Hematopoietic multipotent progenitor cell treated with erythropoietin and hydrocortisone succinate and interleukin-3 and kit ligand, for 15 days (in vitro differentiated cells): ENCODE data around the gene DAD1.
A peak's percentile ranks its signal among the peaks of the same experiment; 100 is the strongest.

Experiments
- DNase-seq: peaks from one replicate; pipeline ENCODE4 v3.0.0-alpha.2; 2015; ENCODE audit warnings: low spot score

Gene DAD1

DNA sequence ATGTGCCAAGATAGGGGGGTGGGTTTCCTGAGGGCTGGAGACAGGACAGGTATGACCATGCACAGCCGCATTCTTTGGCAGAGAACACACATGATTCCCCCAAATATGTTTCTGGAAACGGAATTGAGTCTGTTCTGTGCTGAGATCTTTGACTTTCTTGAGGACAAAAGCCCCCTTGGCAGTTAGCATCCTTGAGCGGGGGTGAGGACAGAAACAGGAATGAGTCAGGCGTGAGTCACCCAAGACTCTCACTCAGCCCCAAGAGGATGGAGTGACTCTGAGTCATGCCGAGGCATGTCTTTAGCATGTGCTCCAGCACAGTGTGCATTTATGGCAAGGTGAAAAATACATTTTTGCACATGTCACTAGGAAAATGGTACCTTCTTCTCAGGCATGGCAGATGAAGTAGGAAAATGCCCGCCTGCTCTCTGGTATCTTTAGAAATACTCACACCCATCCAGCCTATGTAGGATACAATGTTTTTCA, 52.1 kb downstream of the DAD1 start:
- DNase-seq: peak; percentile 24

DNA sequence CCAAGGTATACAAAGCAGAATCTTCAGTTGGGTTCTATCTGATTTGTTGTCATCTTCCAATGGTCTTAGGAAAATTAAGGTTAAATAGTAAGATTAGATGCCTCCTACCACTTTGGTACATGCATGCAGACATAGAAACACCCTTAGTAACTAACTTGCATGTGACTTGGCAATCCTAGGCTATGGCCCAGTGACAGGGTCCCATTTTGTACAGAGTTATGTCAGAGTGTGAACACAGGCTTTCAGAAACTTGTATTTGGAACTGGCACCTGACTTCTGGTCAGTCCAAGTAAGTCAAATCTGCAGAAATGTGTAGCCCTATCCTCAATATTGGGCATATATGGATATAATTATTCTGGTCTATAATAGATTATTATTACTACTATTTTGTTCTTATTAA, 53.1 kb downstream of the DAD1 start:
- no peak for DNase-seq

DNA sequence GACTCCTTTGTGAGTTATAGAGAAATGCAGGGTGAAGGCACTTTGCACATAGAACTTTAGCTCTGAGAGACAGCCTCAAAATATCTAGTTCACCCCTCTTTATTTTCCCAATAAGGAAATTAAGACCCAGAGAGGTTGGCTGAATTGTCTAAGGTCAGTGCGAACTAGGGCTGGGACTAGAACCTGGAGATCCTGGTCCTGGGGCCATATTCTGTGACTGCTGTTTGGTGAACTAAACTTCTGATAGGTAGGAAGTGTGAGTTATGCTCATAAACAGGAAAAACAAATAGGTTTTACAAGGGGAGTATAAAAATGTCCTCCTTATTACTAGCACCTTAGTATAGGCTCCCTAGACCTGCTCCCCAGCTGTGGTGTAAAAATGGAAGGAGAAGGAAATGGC, 53.9 kb downstream of the DAD1 start:
- DNase-seq: no peak

DNA sequence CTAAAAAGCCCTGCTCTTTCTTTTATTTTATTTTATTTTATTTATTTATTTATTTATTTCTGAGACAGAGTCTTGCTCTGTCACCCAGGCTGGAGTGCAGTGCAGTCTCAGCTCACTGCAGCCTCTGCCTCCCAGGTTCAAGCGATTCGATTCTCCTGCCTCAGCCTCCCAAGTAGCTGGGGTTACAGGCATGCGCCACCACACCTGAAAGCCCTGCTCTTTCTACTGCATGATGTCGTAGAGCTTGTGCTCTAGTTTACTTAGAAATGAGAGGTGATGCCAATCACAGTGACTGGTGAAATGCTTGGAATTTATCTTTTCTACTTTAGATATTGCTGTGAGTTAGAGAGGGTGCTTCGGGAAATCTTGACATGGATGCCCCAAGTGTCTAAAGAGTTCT, 54.5 kb downstream of the DAD1 start:
- DNase-seq: no peak

DNA sequence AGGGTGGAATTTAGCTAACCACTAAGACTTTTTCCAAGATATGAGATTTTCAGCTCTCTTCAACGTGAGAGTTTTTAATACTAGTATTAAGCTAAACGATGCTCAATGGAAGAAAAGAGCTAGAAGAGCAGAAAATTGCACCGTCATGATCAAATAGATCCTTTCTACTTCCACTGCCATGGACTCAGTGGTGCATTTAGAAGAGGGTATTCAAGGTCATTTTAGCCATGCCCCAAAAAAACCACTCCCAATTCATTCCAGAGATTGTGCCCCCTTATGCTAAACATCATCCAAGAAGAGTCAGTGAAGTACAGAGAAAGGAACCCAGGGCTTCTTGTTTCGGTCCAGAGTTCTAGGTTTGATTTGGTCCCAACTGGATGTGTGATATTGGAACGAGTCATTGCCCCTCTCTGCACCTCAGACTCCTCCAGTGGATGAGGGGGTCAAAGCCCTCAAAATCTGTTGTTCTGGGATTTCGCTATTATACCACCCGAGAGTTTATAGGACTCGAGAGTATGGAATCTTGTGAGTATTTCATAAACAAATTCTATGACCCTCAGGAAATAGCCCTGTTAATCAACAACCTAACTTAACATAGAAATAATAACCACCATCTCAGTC, 55.2 kb downstream of the DAD1 start:
- DNase-seq: no peak

DNA sequence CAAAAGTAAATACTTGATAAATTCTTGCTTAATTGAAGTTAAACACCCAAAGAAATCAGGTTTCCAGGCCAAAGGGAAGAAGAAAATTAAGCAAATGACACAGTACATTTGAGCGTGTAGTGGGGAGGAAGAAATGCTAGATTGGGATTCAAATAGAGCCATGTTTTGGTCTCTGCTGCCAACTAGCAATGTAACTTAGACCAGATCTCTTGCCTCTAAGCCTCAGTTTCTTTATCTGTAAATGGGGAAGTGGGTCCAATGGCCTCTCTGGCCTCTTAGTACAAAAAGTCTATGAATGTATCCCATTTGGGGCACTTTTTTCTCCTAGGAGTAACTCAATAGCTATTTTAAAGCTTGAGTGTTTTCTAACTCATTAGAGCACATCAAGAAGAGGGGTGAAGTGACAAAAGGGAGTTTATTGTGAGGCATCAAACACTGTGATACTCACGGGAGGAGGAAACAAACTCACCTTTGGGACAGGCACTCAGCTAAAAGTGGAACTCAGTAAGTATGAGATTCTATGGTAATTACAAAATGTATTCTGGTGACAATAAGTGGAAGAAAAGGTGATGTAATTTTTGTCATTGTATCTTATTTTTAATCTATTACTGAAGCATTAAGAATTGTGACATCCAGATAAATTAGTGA, 55.8 kb downstream of the DAD1 start:
- no peak for DNase-seq

DNA sequence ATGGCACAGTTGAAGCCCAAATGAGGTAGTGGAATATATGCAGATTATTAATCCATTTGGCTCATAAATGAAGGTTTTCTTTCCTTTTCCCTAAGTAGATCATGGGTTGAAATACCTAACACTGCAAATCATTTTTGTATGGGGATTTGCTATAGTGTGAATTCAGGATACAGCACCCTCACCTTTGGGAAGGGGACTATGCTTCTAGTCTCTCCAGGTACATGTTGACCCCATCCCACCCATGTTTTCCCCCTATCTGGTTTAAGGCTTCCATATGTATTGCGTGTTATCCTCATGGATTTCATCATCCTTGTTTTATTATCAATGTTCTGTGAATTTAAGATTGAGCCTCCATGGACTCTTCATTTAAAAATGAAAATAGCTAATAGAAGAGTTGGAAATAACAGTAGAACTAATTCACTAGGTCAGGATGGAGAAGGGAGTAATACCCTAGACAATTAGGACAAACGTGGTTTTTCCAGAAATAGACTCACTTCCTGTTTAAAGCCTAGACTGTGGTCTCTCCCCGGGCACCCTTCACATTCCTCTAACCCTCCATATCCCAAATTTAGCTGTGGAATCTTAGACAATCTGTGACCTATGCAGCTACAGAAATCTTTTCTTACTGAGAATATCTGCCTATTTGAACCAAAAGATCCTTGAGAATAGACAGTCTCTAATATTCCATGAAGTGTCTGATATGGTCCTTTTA, 56.5 kb downstream of the DAD1 start:
- DNase-seq: no peak

DNA sequence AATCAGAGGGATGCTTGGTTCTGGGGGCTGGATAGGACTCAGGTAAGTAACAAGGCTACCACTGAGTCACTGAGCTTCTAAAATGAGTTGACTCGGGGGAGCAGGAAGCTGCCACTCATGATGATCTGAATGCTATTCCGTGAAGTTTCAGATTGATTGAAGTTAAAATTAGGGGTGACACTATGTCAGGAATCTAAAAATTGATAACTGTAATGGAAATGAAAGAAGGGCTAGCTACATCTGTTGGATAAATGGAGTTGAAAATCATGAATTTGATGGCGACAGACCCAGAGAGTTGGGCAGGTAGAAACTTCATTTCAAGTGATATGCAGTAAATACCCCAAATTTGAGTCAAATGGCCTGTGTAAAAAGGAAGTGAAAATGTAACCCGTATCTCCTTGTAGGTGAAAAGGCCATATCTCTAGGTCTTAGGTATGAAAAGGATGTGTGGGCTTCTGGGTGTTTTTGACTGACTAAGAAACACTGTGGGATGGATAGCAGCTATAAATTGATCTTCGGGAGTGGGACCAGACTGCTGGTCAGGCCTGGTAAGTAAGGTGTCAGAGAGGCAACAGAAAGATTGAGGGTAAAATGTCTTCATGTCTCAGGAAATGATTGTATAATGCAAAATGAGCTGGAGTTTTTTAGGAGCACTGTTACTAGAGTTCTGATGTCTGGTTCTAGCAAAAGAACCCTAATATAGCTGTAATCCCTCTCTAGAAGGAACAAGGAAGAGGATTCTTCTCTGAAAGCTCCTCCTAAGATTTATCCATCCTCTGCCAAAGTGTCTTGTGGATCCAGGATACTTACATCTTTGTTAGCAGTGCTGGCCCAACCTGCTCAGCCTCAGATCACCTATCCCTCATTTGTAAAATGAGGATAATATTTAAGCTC, 57.3 kb downstream of the DAD1 start:
- DNase-seq: no peak

DNA sequence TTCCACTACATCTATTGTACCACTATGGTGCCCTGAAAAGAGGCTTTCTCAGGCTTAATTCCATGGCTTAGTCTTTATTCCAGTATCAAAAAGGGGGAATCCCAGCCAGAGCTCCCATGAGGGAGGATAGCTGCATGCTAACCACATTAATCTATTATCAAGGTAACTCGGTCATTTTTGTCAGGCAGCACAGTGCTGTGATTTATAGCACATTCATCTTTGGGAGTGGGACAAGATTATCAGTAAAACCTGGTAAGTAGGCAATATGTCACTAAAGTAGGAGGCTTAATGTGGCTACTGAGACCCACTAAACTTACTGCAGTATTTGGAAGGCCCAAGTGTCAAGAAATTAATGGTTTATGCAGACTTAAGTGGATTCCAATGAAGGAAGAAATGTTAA, 58.9 kb downstream of the DAD1 start:
- DNase-seq: no peak

DNA sequence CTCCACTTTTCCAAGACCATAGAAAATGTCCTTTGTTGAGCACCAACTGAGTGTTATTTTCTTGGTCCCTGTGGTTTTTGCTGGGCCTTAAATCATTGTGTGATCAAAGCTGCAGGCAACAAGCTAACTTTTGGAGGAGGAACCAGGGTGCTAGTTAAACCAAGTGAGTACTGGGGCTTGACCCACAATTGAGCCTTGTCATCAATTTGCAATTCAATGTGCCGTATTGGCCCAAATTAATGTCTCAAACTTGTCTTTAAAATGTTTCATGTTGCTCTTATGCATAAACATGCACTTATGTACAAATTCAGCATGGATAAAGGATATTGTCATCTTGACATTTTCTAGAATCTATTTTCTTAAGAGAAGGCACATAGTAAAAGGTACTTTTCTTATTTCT, 62.3 kb downstream of the DAD1 start:
- no peak for DNase-seq

DNA sequence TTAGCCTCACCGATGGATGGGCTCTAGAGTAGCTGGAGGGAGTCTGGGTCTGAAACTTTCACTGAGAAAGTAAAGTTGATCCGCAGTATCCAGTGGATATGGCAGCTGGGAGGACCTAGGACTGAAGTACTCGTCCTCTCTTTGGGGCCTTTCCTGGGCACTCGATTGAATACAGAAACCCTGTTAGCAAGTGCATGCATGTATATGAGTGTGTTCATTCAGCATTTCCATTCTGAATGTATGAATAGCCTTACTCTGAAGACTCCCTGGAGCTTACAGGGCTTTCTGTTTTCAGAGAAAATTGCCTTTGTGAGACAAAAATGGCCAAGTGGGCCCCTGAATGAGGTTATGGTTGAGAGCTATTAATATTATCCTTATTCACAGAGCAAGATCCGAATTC, 62.8 kb downstream of the DAD1 start:
- no peak for DNase-seq

DNA sequence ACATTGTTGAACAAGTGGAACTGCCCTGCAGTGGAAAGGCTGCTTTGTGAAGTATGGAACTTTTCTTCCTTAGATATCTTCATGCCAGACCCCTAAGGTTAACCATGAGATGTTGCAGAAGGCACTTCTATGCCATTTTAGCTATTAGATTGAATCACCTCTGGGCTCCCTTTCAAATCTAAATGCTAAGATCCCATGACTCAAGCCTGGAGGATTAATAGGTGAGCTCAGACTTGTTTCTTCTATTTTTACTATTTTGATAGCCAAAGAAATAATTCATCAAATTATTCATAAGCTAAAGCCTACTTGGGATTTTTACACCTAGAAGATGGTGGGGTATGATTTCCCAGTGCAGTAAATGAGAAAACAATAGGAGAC, 64.3 kb downstream of the DAD1 start:
- DNase-seq: no peak

DNA sequence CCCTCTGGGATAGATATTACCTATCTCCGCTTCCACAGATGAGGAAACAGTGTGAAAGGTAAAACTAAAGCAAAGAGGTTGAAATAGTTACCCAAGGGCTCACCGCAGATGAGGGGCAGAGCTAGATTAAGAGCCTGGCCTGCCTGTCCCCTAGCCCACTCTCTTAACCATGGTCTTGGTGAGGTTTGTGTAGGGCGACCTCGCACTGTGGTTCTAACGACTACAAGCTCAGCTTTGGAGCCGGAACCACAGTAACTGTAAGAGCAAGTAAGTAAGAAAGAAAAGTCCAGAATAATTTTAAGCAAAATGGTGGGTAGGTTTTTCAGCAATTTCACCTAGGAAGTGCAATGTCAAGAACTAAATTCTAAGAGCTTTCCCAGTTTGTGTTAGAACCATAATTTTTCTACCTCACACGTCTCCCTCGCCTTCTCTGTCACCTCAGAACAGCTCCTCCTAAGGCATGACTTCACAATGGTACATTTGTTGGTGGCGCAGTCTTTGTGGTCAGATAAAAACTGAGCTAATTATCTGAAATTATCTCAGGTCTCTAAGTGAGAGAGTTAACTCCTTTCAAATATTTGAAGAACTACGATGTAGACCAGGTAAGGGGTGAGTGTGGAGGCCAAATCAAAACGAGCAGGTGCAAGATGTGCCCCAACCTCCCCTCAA, 64.8 kb downstream of the DAD1 start:
- DNase-seq: no peak

DNA sequence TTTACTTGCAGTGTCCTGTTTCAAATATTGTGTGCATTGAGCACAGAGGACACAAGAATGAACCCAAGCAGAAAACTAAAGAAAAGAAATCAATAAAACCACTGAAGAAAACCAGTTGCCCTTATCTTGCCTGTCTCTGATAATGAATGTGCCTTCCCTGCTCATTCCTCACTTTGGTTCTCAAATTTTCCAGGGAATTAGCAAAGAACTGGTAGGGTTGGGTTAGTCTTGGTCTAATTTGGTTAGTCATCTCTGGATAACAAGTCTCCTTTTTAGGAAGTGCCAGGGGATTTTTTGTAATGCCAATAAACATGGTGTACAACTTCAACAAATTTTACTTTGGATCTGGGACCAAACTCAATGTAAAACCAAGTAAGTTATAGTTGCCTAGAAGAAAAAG, 65.7 kb downstream of the DAD1 start:
- DNase-seq: no peak

DNA sequence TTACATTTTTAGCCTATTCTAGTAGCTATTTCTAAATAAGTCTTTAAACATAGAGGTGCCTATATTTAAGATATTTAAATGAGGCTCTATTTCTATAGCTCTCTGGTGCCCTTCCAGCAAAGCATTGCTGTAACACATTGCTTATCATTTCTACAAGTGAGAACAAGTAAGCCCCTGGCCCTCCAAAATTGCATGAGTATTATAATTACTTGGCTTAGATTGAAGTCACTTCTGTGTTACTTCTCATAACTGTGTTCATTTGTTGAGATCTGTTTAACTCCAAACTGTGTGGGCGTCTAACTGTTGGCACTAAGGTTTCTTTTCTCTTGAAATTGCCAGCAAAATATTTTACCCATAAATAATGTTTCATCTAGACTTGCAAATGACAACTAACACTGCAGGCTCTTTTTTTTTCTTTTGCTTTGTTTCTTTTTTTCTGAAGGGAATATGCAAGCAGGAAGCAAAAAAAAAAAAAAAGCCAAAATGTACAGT, 66.5 kb downstream of the DAD1 start:
- DNase-seq: no peak

DNA sequence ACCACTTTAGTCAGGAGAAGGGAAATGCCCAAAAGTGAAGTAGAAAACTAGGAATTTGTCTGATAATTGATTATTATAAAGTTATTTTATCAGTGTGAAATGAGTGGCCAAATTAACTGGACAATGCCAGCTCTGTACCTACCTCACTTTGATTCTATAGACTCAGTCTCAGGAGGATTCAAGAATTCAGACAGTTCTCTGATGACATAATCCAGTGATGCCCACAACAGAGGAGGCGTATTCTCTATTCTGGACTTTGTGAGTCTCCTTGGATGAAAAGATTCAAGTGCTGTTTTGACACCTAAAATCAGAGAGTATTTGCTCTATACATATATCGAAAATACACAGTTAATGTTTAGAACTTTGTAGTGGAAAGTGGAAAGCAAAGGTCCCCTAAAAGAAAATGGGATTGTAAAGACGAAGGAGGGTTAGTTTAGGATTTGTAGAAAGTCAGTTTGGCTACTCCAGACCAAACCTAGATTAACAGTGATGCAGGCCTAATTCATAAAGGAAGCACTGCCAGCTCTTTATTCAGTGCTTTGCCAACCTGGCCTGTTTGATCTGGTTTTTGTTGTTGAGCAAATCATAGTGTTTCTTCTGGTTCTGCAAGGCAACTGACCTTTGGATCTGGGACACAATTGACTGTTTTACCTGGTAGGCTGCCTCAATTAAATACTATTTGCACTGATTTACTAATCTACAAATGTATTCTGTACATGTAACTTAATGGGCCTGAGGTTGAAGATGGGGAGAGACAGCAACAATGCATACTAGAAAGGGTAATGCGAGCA, 67.4 kb downstream of the DAD1 start:
- DNase-seq: no peak

DNA sequence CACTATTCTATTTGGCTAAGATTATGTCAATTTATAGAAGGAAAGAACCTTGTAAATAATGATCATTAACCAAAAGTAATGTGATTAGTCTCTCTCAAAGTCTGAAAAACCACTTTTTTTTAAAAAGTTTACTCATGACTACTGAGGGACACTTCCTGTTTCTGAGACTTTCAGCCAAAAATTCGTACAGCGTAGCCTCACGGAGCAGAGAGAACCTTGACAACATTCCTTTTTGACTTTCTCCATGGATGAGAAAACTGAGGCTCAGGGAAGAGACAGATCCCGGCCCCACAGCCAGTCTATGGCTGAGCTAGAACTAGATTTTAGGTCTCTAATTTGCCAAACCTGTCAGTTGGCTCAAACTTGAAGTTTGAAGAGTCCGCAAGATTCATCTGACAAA, 68.2 kb downstream of the DAD1 start:
- no peak for DNase-seq

DNA sequence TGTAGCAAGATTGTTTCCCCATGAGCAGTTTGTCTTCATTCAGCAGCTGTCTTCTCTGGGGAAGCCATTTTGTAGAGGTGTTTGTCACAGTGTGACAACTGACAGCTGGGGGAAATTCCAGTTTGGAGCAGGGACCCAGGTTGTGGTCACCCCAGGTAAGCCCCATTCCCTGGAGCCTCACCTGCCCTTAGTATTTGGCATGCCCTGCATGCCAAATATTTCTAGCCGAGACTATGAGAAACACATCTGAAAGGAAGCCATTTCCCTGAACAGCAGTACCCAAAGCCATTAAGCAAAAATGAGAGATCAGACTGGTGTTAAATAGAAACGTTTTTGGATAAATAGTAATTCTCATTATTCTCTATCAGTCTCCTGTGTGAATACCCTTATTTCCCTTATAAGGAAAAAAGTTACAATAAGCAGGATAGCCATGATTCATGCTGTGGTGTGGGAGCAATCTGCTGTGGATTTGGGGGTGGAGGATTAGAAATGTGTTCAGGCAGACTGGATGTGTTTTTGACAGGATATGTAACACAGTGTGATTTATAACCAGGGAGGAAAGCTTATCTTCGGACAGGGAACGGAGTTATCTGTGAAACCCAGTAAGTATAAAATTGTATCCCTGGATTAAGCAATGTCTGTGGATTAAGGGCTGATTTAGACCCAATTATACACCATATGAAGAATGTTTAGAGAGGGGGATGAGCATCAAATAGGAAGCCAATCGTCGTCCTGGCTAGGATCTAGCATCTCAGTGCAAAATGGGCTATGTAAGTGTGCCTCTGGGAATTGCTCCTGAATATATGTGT, 68.9 kb downstream of the DAD1 start:
- DNase-seq: no peak

DNA sequence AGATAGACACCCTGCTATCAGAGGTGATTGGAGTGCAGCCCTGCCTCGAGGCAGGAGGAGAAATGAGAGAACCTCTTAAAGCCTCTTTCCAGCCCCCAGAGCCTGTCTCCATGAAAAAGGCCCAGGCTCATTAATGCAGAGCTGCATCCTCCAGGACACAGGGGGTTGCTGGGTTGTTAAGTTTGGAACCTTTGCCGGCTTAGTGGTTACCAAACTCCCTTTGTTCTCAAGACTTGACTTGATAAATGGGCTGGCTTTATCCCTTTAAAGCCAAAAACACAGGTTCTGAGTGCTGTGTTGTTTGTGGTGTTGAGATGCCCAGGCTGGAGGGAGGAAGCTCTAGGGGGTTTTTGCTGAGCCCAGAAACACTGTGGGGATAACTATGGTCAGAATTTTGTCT, 71.0 kb downstream of the DAD1 start:
- no peak for DNase-seq

DNA sequence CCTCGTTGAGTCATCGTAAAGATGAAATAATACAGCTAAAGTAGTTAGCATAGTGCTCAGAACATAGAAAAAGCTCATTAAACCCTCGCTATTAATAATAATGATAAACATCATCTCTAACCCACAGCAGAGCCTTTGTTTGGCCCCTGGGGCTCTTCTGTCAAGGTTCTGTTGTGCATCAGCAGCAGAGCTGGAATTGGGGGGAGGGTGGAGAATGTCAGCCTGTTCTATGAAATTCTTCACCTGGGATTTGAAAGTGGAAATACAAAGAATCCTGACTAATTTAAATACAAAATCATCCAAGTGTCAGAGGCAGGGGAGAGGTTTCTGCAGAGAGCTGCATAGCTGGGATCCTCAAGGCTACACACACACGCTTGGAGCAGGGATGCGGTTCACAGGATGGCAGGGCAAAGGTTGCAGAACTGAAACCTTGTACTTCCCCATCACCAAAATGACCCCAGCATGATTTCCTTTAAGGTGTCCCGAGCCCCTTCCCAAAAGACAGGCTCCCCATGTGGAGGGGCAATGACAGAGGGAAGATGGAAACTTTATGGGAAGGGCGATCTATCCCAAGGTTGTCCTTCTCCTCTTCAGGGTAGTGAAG, 71.8 kb downstream of the DAD1 start:
- DNase-seq: no peak
